T-helper 1 cell (primary cell): ENCODE results near the gene AFTPH.

Experiments
- DNase-seq, 5 donors: peaks; one replicate each; pipeline ENCODE4 v3.0.0-alpha.2; 2012 to 2020
- total RNA-seq, 4 donors: gene quantifications; one replicate each; lab custom pipeline; 2026; lab: John Stamatoyannopoulos, UW

The AFTPH gene, protein sequence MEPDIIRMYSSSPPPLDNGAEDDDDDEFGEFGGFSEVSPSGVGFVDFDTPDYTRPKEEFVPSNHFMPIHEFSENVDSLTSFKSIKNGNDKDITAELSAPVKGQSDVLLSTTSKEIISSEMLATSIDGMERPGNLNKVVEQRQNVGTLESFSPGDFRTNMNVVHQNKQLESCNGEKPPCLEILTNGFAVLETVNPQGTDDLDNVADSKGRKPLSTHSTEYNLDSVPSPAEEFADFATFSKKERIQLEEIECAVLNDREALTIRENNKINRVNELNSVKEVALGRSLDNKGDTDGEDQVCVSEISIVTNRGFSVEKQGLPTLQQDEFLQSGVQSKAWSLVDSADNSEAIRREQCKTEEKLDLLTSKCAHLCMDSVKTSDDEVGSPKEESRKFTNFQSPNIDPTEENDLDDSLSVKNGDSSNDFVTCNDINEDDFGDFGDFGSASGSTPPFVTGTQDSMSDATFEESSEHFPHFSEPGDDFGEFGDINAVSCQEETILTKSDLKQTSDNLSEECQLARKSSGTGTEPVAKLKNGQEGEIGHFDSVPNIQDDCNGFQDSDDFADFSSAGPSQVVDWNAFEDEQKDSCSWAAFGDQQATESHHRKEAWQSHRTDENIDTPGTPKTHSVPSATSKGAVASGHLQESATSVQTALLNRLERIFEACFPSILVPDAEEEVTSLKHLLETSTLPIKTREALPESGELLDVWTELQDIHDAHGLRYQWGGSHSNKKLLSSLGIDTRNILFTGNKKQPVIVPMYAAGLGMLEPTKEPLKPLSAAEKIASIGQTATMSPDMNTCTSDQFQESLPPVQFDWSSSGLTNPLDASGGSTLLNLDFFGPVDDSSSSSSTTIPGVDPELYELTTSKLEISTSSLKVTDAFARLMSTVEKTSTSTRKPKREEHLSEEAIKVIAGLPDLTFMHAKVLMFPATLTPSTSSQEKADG
- 68.4 to 102 (median 90.3) reads per million in 4 donors for total RNA-seq

DNA sequence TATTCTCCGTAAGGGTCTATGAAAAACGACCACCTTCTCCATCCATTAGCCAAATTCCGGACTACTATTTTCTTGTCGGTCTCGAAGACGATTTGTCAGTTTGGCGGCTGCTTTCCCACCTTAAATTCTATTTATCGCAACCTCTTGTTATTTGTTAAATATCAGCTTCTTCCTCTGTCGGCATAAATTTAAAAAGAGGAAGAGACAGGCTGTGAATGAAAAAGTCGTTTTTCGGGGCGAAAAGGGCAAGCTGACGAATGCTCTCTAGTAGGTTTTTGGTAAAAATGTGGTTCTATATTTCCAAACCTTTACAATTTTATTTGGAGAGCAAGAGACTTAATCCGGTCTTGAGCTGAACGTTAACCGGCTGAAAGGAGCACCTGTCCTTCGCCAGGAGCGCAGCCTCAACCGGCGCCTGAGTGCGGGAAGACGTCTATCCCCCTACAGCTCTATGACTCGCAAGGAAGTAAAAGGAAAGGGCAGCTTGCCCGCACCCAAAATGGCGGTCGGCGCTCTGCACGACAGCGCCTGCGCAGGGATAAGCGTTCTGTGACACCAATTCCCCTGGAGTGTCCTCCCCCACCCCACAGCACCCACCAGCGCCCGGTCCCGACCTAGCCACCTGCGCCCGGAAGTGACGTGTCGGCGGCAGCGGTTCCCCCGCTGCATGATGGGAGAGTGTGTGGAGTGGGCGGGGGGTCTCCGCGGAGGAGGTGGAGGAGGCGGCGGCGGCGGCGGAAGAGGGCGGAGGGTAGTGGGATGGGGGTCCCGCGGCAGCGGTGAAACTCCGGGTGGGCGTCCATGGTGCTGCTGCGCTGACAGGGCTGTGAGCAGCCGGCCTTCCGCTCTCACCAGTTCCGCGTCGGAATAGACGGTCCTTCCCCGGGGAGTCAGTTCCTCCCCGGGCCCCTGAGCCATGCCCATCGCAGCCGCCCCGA, at the start of gene AFTPH:
Gene AFTPH, plus strand, starts transcription at position 663 of the 938 bp plus-strand sequence. CDS start 27,147 bp downstream, outside the sequence.
- DNase-seq: peak; percentile 99 to 100 (median 100)

DNA sequence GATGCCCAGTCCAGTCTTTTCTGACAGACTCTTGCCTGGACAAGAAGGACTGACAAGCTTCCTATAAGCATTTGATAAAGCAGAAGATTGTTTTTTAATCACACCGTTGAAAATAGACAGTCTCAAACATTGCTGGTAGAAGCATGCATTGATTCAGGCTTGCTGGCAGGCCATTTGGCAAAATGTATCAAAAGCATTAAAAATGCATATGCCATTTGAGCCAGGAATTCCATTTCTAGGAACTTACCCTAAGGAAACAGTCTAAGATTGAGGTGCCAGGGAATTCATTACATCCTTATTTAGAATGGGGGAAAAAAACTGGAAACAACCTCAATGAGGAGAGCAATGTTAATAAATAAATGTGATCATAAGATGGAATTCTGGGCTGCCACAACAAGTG, 49.5 kb upstream of the AFTPH start:
- DNase-seq: no peak

DNA sequence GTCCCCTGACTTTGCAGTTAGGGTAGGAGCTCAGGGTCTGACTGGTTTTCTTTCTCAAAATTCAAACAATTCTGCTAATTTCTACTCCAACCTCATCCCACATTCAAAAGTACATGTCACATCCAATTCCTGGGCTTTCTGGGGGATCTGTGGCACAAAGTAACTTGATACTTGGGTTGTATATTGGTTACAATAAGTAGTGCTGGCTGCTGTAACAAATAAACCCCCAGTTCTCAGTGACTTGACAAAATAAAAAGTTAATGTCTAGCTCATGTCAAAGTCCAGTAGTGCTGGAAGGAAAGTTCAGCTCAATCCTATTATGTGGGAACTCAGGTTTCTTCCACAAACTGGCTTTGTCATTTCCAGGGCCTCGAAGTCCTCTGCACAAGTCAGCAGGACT, 47.1 kb upstream of the AFTPH start:
- DNase-seq: no peak

DNA sequence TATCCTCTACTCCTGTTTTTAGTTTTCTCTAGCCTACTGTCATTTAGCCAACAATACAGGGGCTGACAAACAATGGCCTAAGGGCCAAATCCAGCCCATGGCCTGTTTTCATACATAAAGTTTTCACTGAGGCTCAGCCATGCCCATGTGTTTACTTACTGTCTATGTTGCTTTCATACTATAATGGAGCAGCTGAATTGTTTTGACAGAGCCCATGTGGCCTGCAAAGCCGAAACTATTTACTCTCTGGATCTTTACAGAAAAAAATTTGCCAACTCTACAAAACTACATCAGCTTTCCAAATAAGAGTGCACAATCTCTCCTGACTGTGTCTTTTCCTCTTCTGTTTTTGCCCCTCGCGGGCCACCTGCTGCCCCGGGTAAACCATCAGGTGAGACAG, 46.1 kb upstream of the AFTPH start:
- no peak for DNase-seq

DNA sequence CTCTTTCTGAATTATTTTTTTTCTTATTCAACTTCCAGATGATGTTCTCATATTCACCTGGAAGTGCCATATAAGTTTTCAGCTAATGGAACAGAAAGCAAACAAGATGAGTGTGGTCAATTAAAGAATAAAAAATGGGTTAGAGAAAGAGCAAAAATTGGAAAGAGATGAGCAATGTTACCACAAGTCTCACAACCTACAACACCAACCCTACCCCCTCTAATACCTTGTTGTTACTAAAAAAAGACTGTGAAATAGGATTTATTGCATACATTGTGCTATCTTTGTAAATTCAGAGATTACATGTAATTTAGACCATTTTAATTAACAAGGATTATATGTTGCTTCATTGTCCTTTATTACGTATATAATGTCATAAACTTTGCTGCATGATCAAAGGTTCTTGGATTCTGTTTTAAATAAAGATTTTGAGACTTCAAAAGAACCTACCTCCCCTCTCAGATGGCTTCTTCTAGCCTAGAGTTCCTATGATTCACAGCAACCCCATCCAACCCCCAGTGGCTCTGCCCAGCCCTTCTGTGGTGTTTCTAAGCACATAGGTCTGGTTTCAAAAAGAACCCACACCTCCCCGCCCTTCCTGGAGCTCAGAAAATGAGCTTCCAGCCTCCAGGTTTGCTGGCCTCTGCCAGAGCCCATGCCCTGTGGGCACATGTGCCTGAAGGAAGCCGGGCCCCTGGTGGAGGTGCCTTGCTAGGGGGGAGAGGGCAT, 45.5 kb upstream of the AFTPH start:
- peak in 1 of 5 donors; percentile 43 for DNase-seq

DNA sequence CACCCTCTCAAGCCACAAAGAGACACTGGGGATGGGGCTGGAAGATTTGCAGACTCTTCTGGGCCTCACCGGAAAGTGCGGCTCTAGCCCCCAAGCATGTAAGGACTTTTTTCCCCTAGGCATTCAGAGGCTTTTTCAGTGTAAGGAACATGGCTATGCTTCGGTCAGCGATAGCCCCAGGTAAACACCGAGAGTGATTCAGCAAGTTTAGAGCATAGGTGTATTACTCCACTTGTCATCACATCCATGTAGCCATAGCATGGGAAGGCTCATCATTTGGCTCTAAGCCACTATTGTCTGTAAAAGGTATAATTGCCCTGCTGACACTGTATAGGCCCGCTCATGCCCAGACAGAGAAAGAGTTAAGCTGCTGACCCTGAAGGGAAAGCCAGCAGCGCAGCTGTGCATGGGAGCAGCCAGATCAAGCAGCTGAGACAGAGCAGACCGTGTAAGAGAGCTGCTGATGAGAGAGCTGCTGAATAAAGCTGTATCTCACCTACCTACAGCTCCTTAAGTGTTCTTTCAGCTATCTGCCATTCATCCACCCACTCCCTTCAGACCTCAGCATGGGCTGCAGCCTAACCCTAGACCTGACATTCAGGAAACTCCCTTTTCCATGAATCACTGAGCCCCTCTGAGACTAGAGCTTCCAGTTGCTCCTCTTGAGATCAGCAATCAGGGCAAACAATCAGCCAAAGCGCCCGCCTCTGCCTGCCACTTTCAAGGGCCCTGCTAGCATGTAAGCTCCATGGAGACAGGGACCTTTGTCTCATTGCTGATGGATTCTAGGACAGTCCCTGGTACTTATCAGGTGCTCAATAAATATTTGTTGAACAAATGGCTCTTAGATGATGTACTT, 44.6 kb upstream of the AFTPH start:
- no peak for DNase-seq

DNA sequence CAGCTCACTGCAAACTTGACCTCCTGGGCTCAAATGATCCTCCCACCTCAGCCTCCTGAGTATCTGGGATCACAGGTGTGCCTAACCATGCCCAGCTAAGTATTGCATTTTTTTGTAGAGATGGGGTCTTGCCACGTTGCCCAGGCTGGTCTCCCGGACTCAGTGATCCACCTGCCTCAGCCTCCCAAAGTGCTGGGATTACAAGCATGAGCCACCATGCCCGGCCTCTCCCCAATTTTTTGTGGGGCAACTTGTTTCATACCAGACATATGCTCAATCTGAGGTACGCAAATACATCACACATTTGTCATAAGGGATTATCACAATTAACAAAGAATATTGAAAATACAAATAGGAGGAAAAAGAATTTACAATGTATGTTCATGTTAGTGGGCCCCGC, 42.5 kb upstream of the AFTPH start:
- DNase-seq: no peak

DNA sequence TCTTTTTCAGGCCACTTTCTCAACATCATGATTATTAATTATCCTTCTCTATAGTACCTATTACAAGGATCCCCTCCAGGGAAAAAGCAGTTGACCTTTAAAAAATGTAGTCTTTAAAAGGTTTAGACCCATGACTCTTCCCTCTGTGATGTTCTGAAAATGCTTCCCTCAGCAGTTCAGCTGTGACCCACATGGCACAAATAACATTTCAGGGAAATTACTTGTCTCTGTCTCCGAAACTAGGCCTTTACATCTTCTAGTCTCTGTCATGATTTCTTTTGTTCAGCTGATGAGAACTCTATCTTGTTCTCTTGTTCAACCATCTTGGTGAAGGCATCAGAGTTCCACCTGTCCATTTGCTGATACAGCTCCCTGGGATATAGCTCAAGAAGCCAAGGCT, 41.9 kb upstream of the AFTPH start:
- no peak for DNase-seq

DNA sequence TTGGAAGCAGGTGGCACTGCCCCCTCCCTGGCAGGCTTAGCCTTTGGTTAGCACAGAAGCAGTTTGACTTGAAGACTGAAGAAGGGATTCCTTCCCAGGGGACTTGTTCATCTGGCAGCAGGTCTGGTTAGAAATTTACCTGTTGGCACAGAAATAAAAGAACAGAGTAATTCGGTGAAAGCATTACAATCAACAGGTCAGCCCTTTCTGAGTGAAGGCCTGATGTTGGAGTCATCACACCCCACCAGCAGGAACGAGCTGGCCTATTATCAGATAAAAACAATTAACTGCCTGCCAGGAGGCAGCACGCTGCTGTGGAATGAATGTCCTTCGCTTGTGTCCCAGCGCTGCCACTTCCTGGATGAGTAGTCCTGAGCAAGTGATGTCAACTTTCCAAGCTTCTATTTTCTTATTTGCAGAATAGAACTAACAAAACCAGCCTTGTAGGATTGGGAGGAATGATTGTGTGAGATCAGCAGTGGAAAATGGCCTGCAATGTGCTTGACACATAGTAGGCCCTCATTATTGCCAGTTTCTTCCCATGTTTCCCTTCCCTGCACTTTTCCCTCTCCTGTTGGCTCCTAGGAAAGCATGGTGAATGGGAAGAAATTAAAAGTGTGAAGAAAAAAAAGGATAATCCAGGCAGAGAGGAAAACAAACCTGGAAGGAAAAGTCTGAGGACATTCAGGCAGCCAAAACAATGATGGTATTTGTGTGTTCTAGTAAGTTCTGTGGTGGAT, 41.2 kb upstream of the AFTPH start:
- DNase-seq: no peak

DNA sequence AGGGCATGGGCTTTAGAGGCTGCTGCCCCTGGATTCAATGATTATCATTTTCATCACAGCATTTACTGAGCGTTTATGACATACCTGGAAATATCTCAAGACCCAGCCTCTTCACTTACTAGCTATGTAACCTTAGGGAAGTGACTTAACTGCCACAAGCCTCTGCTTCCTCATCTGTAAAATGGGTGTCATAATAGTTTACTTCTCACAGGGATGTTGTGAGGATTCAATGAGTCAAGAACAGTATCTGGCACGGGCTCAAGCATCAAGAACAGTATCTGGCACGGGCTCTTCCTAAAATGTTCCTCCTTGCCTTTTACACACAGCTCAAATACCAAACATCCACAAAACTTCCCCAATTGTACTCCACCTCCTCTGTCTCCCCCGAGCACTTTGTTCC, 38.8 kb upstream of the AFTPH start:
- DNase-seq: no peak

DNA sequence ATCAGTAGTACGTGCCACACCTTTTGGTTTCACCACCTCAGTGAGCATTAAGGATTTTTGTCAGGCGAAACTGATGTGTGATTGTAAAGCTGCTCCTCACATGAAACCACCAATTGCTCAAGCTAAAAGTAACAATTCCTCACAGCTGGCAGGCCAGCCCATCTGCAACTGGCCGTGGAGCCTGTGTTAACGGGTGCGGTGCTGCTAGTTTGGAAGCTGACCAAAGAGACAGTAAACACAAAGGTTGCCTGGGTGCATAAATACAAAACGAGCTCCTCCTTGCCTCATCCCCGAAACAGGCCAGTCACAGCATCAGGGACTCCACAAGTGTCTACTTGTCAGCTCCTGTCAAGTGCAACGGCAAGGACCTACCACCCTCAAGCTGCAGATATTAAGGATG, 38.2 kb upstream of the AFTPH start:
- DNase-seq: no peak

DNA sequence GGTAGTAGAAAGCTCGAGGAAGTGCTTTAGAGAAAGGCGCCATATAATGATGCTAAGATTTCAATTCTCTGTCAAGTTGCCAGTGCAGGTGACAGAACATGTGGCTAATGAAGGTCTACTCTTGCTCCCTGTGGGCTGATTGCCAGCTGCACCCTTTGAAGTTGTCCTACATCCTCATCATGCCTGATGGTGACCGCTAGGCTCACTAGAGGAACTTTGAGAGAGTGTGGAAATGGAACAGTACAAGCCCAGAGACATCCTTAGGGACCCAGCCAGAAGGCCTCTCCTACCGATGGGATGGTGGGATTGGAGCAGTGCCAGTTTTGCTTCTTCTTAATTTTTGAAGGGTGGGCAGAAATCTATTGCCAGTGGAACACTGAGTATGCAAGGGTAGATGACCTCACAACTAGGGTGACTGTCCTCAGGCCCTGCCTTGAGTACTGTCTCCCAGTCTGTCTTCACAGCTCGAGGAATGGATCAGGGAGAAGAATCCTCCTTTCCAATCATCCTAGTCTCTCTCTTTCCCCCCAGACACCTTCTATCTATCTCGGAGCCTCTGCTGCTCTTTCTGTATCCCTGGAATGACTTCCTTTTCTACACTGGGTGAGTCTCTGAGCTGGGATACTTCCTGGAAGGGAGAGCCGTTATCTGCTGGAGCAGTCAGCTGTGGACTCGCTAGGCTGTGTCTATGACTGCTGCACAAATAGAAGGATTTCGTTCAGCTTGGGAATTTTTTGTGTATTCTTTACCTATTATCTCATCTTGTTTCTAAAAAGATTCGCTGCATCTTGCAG, 36.7 kb upstream of the AFTPH start:
- DNase-seq: no peak

DNA sequence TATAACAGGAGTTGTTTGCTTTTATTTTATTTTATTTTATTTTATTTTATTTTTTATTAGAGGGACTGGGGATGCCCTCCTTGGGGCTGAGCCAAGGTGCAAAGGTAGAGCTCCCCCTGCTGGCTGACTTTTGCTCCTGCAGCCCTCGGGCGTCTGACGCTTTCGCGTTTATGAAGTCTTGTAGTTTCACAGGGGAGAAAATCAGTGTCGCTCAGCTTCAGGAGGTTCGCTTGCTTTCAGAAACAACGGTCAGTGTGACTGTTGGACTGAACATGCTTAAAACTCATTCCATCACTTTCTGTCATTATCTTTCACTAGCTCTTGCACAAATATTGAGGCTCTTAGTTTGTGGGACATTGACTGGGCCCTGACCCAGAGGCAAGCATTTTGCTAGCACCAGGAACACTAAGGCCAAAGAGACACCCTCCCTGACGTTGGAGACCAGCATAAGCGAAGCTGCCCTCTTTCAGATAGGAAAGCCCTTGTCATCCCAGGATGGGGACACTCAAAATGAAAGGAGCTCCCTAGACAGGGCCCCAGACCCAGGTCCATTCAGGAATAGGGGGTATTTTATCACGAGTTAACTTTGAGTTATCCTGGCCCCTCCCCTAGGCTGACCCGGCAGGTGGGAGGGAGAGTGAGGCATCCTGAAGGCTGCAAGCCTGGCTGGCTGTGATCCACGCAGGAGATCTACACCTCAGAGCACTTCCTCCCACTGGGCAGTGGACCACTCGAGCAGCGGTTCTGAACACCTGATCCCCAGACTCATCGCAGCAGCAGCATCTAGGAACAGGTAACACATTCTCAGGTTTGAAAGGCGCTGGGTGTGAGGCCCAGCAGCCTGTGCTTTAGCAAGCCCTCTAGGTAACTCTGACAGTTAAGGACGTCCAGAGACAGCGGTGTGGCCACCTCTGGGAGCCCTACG, 35.8 kb upstream of the AFTPH start:
- peak; percentile 37 to 77 (median 67) for DNase-seq

DNA sequence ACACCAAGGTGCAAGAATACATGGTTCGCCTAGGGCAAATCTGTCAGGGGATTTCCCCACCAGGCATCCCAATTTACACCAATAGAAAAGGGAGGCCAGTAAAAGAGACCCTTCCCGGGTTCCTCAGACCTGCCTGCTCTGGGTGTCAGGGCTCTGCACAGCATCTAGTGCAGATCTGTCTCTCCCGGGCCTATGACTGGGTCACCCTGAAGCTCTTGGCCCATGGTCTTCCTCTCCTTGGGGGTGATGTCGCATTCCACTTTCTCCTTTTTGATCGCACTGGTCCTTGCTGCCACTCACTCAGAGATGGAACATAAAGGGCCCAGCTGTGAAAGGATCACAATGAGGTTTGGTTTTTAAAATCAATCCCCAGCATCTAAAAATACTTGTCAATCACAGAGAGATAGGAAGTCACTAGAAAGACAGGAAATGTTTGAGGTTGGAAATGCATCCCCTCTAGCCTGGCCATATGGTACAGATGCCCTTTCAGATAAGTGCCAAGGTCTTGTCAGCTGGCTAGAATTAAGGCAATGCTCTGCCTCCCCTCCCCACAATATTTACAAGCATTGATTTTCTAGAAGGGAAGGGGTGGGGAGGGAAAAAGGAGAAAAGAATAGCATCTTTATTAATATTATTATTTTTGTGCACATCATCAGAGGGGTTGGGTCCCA, 34.9 kb upstream of the AFTPH start:
- DNase-seq: no peak

DNA sequence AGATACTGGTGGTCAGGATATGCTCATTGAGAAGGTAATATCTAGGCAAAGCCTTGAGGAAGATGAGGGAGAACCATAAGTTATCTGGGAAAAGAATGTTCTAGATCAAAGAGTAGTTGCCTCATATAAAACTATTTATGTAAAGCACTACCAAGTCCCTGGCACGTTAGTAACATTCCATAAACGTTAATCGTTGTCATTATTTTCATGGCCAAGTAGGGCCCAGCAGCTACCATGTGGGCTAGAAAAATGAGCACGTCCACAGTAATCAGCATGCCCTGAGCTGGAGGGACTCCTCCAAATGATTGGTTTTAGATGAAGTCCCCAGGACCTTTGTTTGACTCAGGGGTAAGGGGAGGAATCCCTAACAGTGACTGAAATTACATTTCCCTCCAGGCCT, 32.7 kb upstream of the AFTPH start:
- no peak for DNase-seq

DNA sequence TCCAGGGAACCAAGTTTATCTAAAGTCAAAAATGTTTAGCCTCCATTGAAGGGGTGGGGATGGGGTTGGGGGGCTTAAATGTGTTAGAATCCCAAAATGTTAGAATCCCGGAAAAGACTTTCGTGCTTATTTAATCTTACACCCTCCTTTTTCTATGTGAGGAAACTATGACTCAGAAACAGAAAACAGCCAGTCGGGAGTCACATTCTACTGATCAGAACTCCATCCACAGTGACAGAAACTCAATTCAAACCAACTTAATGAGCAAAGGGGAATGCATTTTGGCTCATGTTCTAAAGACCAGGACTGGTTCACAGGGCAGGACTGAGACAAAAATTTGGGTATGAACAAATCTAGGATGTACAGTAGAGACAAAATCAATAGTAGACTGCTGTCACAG, 31.9 kb upstream of the AFTPH start:
- no peak for DNase-seq

DNA sequence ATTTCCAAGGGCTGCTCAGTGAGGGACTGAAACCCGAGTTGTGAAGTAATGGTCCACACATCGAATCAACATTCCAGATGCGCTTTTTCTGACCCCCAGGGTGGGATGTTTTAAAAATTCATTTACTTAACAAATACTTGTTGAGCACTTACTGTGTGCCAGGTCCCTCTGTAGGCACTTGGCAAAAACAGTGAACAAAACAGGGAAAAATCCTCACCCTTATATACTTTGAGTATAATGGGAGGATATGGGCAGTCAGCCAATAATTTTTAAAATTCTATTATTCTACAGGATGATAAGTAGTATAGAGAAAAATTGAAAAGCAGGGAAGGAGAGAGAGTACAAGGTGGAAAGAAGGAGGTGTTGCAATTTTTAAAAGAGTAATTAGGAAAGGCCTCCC, 31.3 kb upstream of the AFTPH start:
- DNase-seq: no peak

DNA sequence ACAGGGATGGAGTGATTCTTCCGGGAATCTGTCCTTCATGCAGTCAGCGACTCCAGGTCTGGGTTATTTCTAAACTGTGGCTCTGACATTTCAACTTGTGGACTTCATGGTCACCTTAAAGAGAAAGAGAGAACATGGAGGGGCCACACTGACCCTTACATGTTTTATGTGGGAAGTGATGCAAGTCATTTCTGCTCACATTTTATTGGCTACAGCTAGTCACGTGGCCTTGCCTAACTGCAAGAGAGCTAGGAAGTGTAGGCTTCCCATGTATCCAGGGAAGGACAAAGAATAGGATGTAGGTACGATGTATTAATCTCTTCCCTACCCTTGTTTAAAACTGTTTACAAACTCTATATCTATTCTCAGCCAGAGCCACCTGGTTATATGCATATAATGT, 30.3 kb upstream of the AFTPH start:
- no peak for DNase-seq
